Measurements from ENCODE around the gene PTPRN2.

DNA sequence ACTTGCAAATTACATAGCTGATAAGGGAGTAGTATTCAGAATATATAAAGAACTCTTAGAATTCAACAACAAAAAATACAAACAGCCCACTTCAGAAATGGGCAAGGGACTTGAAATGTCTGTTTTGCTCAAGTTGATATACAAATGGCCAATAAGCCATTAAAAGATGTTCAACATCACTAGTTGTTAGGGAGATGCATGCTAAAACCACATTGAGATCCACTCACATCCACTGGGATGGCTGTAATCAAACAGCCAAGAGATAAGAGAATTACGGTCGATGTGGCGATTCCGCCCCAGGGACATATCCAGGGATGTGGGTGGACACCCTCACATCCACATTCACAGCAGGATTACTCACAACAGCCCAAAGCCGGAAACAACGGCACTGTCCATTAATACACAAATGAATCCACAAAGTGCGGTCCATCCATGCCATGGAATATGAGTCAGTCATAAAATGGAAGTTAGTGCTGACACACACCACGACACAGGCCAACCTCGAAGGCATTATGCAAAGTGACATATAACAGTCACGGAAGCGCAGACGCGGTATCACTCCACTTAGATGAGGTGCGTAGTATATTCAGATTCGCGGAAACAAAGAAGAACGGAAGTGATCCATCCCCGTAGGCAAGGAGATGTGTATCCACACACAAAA is 1023.0 kb downstream of the PTPRN2 start:
- TF ChIP-seq, protein P1, sequence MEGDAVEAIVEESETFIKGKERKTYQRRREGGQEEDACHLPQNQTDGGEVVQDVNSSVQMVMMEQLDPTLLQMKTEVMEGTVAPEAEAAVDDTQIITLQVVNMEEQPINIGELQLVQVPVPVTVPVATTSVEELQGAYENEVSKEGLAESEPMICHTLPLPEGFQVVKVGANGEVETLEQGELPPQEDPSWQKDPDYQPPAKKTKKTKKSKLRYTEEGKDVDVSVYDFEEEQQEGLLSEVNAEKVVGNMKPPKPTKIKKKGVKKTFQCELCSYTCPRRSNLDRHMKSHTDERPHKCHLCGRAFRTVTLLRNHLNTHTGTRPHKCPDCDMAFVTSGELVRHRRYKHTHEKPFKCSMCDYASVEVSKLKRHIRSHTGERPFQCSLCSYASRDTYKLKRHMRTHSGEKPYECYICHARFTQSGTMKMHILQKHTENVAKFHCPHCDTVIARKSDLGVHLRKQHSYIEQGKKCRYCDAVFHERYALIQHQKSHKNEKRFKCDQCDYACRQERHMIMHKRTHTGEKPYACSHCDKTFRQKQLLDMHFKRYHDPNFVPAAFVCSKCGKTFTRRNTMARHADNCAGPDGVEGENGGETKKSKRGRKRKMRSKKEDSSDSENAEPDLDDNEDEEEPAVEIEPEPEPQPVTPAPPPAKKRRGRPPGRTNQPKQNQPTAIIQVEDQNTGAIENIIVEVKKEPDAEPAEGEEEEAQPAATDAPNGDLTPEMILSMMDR (conservative IDR thresholded peaks at IDR 0.05) = no peak
- no peak for TF ChIP-seq EZH2 (IDR thresholded peaks at IDR 0.05; ENCODE audit: low read depth)

Measured in PC-9 (cell line).